Endometrium (tissue), 2 donors: ENCODE data around the gene SSPN.
A peak's percentile ranks its signal among the peaks of the same experiment; 100 is the strongest.
"Not testable (repeated sequence)": the region's sequence is repeated elsewhere in the genome, so short reads cannot be mapped to it uniquely, and the experiment has no call there.

Experiments
- FAIRE-seq: peaks from 2 replicates; lab custom pipeline; 2012; peaks lifted over from hg19 to GRCh38; lab: Jason Lieb, UNC
- donor health status: control.
- donor health status: control.

SSPN gene

DNA sequence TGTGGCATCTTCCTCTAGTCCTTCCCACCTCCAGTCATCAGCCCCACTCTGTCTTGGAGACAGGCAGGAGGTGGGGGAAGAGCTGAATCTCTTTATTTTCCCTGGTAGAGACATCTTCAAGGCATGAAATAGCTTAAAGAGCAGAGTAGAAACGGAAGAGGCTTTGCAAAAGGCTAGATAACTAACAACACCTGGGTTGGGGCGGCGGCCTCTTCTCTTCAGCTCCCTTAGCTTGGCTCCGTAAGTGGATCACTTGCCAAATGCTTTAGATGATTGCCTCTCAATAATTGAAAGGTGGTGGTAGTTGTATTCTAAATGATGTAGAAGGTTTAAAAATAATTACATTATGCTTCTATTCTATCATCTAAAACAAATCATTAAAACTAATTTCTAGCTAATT, 36.1 kb downstream of the SSPN start:
- no peak for FAIRE-seq

DNA sequence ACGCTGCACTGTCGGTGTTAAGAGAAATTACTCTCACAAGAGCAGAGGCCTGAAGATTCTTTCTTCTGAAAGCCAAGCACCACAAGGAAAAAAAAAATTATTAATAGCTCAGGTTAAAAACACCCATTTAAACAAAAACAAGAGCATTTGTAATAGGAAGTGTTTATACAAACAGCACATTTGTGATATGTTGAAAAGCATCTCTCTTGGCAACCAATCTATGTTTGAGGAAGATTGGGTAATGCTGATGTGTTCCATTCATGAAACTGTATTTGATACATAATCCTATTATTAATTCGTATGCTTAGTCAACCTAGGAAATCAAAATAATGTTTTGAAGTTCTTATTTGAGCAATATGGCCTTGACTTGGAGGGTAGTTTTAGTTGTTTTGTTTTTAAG, 36.5 kb downstream of the SSPN start:
- peak; percentile 33 for FAIRE-seq

DNA sequence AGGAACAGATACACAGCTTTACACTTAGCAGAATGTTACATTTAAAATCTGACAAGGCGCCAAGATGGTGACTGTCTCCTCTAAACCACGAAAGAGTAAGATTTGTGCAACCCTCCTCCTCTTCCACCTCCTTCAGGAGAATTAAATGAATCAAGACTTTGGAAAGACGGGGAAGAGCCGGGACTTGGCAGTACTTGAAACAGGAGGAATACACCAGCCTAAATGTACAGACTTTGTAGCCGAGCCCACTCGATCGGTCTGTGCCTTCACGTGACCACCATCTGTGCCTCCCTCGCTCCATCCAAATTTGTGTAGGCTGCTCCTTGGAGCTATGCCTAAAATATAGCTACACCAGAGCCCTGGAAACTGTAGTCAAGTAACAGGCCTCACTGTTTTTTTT, 38.3 kb downstream of the SSPN start:
- FAIRE-seq, result no peak

DNA sequence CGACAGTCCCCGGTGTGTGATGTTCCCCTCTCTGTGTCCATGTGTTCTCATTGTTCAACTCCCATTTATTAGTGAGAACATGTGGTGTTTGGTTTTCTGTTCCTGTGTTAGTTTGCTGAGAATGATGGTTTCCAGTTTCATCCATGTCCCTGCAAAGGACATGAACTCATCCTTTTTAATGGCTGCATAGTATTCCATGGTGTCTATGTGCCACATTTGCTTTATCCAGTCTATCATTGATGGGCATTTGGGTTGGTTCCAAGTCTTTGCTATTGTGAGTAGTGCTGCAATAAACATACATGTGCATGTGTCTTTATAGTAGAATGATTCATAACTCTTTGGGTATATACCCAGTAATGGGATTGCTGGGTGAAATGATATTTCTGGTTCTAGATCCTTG, 40.1 kb downstream of the SSPN start:
- FAIRE-seq, result not testable (repeated sequence)

DNA sequence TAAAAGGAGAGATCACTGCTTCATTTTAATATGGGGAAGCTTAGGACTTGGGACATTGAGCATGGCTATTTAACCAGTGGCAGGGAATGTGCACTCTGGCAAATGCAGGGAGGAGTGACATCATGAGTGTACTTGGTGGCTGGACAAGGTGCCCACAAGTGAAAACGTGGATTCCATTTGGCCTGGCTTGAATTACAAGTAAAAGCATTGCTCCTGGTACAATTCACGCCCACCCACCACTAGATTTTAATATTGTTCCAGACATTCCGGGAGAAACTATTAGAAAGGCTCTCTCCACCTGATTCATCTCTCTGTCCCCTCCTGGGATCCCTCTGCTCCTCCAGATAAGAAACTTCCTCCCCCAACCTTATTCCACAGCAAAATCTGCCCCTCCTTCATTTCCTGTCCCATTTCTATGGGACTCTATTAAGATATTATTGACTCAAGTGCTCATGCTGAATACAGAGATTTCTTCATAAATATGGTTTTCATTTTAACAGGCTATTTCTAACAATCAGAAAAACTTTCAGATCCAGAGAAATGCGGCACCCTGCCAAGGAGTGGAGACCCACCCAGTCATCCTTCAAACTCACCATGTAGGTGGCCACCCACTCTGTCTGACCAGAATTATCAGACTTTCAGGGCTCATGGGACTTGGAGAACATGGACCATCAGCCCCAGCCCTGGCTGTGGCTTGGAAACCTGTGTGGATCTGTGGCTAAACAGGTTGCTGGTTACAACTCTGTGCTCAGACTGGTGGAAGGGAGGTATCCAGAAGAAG, 43.2 kb downstream of the SSPN start:
- no peak for FAIRE-seq

DNA sequence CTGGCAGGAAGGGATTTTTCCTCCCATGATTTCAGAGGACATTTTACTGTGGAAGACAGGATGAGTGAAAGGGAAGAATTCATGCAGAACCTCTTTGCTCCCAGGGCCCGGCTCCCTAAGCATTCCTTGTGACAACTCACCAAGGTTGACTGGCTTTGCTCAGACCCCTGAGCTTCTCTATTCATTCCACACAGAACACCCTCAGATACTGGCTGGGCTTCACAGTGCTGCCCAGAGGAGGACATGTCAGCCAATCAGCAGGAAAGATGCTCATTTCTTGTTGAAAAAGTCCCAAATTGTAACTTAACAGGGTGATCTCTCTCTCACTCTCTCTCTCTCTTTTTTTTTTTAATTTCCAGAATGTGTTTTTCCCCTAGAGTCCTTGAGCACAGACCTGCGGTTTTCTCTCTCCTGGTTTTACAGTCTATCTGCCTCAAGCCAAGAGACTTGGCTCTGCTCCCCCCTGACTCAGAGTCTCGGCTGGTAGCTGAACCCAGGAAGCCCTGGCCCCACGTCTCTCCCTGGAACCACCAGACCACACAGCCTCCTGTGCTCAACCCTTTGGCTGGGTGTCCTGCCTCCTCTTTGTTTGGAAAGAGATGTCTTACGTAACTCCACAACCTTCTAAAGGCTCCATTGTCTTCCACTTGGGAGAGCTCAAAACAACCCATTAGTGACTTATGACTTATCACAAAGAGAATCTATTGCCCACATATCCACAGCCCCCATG, 43.9 kb downstream of the SSPN start:
- no peak for FAIRE-seq

DNA sequence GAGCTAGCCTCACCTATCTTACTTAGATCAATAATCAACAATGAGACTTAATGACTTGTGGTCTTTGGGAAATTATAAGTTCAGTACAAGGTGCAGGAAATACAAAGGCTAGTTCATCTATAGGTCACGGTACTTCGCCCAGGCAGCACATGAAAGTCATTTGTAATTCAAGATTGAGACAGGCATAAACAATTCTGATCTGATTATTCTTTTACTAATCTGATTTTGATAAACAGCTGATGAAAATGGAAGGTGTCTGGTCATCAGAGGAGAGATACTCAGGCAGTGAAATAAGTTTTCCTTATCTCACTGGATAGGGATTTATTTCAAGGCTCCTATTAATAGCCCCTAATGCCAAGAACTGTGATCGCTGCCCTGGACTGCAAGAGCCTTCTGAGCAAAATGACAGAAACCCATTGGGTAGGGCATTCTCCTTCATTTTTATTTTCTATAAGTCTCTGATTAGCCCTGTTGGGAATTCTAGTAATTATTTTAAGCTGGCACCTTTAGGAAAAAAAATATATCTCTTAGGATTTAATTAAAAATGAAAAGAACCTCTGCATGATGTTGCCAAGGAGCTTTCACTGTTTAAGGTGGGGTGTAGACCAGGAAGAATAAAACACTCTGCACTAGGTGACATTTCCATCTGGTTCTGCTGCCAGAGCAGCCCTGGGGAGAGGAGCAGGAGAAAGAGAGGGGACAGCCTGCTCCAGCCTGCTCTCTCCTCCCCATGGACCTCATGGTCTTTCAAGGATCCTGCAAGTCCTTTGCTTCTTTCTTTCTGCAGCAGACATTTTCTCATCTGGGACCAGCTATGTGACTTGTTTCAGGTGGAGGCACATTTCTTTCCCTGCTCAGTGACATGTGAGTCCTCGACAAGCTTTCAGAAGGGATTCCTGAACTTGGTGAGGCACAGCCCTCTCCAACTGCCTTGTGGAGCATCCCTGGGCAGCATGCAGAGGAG, 44.8 kb downstream of the SSPN start:
- FAIRE-seq, result no peak

DNA sequence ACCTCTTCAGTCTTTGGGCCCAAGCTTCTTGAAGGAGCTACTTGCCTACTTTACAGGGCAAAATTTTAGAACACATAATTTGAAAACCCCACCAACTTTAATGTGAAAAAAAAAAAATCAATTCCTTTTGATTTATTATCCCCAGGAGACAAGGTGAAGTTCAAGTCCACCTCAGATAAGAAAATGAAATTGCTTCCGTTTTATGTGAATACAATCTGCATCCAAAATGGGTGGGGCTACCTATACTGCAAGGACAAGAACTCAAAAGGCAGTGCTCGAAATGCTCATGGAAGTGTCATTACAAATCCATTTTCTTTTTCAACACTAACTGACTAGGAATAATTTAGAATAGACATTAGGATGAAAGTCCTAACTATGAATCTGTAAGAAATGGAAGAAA, 45.7 kb downstream of the SSPN start:
- no peak for FAIRE-seq

DNA sequence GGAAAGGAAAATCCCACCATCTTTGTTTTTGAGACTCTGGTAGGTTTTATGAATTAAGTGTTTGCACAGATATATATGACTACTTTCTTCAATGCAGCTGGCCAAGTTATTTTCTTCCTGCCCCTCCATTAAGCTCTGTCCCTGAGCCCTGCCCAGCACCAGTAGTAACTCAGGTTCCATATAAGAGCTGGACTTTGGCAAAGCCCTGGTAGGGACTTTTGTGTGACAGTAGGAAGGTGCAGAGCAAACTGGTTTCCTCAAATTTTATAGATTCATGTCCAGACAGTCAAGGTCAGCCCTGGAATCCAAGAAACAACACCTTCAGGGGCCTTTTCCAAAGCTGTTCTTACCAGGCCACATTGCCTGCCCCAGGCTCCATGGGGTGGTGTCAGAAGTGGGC, 47.3 kb downstream of the SSPN start:
- FAIRE-seq, result no peak

DNA sequence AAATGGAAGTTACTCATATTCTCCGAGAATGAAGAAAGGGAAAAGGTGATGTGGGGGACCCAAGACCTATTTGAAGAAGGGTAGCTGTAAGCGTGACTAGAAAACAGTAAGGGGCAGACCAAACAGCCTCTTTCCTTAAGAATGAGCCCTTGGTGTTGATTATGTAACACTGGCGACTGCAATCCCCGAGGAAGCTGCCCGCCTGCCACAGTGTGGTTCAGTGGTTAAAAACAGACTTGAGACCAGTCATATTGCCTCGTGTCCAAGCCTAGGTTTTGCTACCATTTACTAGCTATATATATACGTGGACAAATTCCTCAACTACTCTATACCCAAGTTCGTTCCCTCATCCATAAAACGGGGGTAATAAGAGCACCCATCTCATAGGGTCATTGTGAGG, 49.1 kb downstream of the SSPN start:
- no peak for FAIRE-seq

DNA sequence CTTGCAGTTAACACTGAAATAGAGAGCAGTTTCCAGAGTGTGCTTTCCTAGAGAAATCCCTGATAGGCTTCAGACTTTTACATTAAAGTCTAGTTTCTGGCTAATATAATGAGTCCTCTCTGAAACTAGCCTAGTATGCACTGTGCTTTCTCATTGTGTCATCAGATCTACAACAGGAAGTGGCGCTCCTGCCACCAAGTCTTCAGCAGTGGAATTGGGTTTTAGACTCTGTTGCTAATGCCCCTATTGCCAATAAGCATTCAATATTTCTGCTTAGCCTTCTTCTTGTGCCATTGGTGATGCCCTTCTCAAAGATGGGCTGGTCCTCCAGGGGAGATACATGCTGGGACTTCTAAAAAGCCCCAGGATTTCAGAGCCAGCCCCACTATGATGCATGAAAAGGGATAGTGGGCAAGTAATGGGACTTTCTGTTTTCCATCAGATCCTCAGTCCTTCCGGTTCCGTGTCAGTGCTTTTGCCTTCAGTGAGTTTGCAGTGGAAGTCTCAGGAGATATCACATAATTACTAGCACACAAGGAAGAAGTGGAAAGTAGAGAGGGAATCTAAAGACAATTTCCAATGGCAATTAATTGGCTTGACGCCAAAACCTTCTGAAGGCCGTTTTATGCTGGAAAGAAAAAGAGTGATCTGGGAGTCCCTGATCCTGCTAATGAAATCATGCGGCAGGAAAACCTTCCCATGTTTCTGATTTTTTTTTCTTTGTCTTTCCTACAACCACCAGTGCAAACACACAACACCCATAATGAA, 50.0 kb downstream of the SSPN start:
- FAIRE-seq, result no peak

DNA sequence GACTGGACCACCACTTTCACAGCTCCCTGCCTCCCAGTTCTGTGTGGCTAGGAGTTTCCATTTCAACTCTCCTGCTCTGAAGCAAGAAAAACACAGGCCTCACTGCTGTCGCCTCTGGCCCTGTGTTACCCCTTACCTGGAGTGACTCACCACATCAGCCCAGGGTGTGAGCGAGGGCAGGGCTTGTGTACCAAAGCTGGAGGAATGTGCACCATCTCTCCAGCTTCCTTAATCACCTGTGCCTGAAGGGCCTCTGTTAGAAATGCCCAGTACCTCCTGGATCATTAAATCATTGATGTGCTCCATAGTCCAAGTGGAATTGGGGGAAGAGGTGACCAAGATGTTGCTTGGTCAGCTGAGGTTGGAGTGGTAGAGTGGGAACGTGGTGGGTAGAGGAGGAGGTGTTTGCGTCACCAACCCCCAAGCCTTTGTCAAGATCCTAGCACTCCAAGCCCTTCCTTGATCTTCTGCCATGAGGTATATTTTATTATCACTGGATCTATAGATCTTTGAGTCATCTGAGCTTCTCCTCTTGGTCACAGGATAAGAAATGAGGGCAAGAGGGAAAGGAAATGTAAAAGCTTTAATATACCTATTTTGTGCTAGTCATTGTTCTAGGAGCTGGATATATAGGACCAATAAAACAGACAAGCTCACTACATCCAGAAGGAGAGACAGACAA, 51.3 kb downstream of the SSPN start:
- FAIRE-seq, result no peak

DNA sequence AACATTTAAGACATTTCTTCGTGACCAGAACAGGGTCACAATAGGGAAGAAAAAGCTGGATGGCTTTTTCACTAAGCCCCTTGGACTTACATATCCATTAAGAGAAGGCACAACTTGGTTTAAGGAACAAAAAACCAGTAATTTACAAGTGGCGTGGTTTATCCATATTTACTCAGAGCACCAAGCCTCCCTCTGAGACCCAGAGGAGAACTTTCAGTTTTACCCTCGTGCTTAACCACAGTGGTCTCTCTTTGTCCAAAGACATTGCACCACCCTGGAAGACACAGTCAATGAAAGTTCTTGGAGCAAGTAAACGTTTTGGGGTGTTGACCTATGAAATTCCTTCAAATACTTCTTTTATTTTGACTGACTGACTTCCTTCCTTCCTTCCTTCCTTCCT, 52.5 kb downstream of the SSPN start:
- no peak for FAIRE-seq

DNA sequence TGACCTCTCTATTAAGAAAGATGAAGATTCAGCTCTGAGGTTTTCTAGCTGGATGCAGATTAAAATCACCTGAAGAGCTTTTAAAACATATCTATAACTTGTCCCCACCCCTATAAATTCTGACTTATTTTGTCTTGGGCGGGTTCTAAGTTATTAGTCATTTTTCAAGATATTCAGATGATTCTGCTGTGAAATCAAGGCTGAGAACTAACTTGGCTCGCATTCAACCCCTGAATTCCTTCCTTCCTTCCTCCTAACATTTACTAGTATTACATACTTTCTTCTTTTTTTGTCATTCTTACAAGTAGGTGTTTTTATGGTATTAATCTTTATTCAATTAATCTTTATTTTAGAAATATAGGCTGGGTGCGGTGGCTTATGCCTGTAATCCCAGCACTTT, 55.4 kb downstream of the SSPN start:
- no peak for FAIRE-seq

DNA sequence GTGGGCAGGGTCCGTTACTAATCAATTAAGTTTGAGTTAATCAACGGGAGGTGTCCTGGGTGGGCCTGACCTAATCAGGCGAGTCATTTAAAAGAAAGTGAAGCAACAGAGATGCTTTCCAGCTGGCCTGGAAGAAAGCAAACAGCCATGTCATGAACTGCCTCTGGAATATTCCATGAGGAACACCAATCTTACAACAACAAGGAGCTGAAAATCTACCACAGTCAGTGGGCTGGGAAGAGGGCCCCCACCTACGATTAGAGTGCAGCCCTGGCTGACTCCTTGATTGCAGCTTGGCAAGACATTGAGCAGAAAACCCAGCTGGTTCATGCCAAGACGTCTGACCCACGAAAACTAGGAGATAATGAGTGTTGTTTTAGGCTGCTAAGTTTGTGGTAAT, 56.2 kb downstream of the SSPN start:
- FAIRE-seq, result no peak

DNA sequence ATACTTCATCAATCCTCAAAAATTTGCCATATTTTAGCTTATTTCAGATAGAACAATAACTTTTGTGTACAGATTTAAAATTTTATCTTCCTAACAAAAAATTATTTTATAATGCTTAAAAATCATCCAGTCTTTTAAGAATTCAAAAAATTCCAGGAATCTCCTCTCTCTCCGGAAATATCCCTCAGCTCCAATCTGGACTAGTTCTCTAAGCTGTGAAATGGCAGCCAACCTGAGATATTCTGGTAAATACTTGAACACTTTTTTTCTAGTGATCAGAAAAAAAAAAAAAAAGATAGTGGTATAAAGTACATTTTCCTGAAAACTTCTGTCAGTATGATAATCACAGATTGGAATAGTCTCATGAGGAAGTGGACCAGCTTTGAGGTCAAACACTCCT, 57.6 kb downstream of the SSPN start:
- no peak for FAIRE-seq

DNA sequence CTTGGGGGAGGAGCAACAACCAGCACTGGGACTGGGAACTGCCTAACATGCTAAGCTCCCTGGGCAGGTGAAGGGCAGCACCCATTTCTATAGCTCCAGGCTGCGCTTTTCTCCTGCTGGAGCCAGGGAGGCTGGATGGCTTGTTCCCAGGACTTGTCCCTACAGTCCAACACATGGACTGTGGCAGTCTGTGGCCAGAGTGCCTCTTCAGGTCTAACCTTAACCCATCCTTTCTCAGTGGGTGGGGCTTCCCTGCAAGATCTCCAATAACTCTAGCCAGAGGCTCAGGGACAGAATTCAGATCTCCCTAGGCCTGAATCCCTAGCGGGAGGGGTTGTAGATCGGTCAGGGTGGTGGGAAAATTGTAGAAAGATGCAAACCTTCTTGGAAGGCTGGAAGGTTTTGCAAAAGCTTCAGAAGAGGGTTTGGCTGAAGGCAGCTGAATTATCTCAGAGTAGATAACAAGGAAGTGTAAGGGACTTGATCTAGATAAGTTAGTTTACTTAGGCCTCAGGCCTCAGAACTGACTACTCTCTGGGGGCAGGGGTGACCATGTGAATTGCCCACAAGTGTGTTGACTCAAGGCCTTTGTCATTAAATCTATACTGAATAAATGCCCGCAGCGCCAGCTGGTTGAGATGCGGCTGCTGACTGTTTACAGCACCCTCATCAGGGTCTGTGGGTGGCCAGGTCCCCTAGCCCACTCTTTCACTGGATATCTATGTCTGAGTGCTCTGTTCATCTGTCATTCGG, 60.7 kb downstream of the SSPN start:
- no peak for FAIRE-seq

DNA sequence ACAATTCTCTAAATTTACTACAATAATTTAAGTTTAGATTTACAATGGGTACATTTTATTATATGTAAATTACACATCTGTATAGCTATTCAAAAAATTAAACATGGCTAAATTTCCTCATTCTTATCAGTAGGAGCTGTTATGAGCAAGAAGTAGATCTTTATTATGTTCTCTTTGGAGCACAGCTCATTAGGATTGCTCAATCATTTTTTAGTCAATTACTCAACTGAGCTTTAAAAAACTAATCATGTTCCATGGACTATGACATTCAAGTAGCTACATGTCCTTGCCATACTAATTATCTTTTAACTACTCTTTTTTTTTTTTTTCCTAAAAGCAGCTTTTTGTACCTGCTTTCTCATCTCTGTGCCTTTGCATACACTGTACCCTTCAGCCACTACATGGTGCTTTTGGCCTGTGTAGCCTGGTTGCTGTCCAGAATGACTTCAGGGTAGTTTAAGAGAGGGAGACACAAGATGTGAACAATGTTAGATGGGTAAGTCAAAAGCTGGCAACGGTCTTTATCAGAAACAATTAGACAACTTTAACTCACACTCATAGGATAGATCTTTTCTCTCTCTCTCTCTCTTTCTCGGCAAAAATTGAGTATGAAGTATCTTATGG, 69.0 kb downstream of the SSPN start:
- FAIRE-seq, result no peak

DNA sequence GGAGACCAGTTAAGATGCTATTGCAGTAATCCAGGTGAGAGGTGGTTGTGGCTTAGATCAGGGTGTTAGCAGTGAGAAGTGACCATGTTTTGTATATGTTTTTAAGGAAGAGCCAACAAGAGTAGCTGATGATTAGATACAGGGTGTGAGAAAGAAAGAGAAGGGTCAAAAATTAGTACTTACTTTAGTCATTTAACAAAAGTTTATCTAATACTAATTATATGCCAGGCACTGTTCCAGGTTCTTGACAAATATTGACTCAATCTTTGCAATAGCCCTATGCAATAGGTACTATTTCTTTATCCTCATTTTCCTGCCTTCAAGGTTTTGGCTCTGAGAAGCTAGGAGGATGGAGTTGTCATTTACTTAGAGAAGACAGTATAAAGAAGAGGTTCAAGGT, 70.2 kb downstream of the SSPN start:
- no peak for FAIRE-seq

DNA sequence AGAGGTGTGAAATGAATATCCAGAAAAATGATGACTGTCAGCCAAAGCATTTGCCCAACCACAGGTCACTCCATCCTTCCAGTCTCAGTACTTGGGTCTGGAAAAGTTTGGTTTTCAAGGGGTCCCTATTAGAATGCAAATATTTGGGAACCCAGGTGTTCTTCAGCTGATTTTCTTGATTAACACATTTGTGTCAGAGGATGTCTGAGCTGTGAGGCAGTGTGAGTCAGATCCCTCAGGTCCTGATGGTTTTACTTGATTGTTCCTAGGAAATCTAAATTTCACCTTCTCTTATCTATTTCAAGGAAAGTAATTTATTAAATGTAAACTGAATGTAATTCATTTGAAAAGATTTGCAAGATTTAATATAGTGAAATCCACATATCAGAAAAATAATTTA, 71.5 kb downstream of the SSPN start:
- FAIRE-seq, result no peak
